NCI-H226 (cell line): ENCODE measurements around the gene OXSR1.
"Not testable (repeated sequence)": the region's sequence is repeated elsewhere in the genome, so short reads cannot be mapped to it uniquely, and the experiment has no call there.

Experiments used
- DNase-seq: peaks from one replicate; pipeline ENCODE4 v3.0.0-alpha.2; 2015

The OXSR1 gene

DNA sequence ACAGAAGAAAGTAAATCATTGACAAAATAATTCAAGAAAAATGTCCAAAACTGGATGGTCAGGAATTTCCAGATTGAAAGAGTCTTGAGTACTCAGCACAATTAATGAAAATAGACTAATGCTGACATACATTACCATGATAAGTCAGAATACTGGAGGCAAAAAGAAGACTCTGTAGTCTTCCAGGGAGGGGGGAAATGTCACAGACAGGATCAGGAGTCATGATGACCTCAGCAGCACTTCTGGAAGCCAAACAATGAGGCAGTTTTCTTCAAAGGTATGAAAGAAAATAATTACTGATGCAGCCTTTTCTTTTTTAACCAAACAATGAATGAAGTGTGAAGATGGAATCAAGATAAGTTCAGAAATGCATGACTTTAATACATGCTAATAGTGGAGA, 70.1 kb downstream of the OXSR1 start:
- DNase-seq, result no peak

DNA sequence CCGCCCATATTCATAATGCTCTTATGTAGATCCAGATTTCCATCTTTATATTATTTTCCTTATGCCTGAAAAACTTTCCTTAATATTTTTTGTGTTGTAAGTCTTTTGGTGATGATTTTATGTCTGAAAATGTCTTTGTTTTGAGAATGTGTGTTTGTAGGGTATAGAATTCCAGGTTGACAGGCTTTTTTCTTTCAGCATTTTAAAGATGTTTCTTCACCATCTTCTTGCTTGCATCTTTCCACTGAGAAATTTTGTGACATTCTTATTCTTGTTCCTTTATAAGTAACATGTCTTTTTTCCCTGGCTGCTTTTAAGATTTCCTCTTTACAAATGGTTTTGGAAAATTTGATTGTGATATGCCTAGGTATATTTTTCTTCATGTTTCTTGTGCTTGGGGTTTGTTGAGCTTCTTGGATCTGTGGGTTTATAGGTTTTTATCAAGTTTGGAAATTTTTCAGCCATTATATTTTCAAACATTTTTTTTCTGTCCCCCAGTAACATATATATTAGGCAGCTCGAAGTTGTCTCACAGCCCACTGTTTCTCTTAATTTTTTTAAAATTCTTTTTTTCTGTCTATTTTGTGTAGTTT, 73.2 kb downstream of the OXSR1 start:
- DNase-seq, result no peak

DNA sequence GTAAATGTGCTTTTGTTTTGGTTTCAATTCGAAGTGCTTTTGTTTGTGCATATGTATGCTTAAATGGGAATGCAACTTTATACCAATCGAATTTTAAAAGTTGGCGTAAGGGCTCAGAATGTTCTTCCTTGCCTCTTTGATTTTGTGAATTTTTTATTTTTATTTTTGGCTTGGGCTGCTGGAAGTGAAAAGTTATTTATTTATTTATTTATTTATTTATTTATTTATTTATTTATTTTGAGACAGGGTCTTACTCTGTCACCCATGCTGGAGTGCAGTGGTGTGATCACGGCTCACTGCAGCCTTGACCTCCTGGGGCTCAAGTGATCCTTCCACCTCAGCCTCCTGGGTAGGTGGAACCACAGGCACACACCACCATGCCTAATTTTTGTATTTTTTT, 77.5 kb downstream of the OXSR1 start:
- DNase-seq, result not testable (repeated sequence)

DNA sequence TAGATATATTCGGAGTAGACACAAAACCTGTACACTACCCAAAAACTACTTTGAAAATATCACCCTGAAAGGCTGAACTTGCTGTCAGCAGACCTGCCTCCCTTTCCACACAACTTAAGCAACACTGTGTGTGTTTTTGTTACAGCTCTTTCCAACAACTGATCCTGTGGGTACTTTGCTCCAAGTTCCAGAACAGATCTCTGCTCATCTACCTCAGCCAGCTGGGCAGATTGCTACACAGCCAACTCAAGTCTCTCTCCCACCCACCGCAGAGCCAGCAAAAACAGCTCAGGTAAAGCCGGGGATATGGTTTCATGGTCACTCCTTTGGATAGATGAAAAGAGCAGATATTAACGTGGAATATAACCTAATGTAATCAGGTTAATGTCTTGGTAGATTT, 80.6 kb downstream of the OXSR1 start:
- no peak for DNase-seq

DNA sequence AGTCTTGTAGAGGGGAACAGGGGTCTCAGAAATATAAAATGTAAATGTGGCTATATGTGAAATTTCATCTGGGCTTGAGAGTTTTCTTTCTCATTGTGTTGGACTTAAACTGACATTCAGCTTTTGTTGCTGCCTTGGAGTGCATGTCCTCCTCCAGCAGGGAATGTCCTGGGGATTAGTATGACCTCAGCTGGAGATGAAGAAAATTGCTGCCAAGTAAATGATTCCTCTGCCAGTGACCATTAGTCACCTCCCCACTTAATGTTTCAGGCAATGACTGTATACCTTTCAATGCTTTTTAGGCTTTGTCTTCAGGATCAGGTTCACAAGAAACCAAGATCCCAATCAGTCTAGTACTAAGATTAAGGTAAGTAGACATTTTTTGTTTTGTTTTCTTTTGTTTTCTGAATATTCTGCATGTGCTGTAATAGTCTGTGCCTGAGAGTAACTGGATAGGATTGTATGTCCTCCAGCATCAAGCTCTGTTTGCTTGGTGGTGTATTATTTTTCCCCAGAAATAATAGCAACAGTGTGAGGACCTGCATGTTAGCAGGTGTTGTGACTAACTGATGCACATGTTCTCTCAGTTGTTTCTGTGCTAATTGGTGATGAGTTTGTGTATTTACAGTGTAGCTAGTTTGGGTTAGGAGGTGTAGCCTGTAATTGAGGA, 82.2 kb downstream of the OXSR1 start:
- peak; percentile 52 for DNase-seq

DNA sequence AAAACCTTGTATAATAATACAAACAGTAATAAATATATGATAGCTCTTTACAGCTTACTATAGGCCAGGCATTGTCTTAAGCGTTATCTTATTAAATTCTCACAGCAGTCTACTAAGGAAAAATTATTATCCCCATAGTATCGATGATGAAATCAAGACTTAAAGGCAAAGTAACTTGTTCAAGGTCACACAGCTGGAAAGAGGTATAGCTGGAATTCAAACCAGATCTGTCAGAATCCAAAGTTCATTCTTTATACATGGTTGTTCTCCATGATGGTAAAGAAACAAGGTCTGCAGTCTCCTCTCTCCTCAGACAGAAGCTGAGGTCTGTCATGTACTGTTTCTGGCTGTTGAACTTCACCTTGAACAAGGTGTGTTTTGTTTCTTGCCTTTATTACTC, 84.9 kb downstream of the OXSR1 start:
- no peak for DNase-seq

DNA sequence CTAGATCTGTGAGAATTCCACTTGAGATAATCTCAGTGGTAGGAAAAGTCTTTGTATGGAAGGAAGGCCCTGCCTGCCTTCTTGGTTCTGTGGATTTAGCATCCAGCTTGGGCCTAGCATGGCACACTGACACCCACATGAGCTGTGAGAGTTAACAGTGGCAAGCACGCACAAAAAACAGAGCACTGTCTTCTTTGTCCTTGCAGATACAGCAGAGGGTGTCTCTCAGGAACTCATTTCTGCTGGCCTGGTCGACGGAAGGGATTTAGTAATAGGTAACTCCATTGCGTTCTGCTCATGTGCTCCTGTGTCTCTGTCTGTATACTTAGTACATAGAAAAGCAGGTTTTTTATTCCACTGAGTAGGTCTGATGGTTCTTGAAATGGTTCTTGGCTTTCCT, 85.9 kb downstream of the OXSR1 start:
- DNase-seq, result no peak

DNA sequence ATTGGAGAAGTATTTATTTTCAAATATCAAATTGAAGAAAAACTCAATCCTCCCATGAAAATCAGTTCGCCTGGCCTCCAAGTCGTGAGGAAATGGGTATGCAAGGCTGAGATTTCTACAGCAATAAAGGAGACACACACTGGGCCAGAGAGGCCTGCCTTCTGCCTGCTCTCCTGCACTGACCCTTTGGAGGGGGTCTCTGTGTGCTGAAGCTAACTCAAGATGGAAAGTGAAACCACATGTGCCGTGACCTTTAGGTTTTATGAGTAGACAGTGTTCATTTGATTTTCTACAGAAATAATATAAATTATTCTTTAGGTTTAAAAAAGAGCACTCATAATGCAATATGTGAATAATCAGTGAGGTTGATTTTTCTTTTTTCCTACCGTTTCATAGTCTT, 88.4 kb downstream of the OXSR1 start:
- no peak for DNase-seq

DNA sequence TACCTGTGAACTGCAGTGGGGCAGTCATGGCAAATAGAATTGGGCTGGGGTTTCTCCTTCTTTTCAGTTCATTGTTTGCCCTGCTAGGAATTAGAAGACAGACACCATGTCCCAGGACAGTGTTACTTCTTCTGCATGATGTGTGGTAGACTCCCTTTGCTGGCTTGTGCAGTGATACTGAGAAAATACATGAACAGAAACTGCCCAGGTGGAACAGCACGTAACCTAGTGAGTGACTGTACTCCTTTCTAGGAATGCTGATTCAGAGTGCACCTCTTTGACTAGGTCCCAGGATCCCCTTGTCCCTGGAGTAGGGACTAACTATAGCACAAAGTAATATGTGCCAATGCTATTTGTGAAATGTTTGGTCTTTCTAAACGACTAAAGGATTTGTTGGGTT, 89.5 kb downstream of the OXSR1 start:
- DNase-seq, result no peak

DNA sequence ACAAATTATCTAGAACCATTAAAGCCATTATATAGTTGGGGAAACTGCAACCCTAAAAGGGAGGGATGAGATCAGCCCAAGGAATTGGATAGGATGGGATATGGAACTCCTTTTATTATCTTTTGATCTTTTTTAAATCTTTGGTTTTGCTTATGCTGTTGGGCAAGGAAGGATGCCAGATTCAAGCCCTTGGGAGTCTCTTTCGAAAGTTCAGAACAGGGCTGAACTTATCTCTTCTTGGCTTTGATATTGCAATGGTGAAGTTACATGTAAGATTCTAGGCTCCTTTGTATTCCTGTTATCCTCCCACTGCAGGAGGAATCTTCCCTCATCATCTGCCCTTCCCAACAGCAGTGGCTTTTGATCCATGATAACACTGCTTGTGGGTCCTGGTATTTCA, 90.3 kb downstream of the OXSR1 start:
- peak; percentile 3 for DNase-seq

DNA sequence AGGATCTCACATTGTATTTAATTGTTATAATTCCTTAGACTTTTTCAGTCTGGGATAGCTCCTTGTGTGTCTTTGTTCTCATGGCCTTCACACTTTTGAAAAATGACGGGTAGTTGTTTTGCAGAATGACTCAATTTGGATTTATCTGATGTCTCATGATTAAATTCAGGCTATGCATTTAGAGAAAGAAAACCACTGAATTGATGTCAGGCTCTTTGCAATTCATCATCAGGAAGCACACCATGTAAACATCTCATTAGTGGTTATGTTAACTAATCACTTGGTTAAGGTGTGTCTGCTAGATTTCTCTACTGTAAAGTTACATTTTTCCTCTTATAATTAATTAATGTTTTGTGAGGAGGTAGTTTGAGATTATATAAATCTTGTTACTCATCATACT, 92.2 kb downstream of the OXSR1 start:
- DNase-seq, result no peak

DNA sequence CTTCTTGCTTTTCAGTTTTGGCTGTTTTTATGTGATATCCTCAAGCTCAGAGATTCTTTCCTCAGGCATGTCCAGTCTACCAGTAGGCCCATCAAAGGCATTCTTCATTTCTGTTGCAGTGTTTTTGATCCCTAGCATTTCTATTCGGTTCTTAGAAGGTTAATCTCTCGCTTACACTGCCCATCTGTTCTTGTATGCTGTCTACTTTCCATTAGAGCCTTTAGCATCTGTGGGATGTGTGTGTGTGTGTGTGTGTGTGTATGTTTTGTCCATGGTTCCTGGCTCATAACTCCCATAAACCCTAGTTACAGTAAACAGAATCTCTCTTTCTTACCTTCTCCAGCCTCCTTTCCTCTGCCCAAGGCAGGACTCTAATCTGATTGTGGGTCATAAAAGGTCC, 95.1 kb downstream of the OXSR1 start:
- no peak for DNase-seq

DNA sequence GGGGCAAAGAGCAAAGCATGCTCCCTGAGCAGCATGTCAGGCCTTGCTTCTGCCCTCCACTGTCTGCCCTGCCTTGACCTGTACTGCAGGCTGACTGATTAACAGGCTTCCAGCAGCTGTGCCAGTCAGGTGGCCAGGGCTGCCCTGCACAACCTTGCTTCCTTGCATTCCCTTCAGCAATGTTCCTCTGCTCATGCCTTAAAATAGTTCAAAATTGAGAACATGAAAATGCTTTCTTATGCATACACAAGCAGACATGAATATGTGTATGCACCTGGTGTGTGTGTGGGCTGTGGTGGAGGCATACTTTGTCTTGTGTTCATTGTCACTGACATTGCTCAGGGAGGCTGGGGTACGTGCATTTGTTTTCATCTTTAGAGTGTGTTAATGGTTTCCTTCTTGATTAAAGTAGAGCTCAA, 99.0 kb downstream of the OXSR1 start:
- no peak for DNase-seq

DNA sequence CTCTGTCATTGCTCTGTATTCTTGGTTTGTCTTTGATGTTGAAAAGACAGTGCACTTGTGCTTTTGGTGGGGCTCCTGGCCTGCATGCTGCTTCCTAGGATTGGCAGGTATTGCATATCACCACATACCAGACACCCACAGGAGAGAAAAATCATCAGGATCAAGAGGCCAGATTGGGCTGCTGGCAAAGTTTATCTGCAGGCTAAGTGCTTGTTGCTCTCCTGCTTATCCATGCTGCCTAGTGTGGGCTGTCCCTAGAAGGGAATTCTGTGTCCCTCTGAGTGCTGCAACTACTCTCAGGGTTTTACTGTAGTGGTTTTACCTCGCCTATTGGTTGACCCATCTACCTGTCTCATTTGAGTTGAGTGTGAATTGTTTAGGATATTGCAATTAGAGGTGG, 99.4 kb downstream of the OXSR1 start:
- no peak for DNase-seq

DNA sequence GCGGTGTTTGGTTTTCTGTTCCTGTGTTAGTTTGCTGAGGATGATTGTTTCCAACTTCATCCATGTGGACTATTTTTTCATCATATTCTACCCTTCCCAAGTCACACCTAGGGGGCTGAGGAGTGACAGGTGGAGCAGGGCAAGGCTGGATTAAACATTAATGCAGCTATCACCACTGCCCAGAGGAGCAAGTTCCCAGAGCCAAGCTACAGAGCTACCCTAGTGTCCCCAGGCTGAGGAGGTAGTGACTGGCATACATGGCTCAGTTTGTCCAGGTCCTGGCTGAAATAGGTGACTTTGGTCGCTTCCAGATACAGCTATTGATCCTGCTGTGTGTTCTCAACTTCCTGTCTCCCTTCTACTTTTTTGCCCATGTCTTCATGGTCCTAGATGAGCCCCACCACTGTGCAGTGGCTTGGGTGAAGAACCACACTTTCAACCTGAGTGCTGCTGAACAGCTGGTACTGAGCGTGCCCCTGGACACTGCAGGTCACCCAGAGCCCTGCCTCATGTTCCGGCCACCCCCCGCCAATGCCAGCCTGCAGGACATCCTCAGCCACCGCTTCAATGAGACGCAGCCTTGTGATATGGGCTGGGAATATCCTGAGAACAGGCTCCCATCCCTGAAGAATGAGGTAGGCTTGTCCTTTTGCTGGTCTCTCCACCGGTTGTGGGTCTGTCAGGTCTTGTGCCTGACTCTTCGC, 100.4 kb downstream of the OXSR1 start, which contains the start of gene SLC22A13:
Gene SLC22A13, plus strand, starts transcription at position 209 of the 704 bp plus-strand sequence. Its CDS starts 49 bp downstream, at position 258.
- no peak for DNase-seq

DNA sequence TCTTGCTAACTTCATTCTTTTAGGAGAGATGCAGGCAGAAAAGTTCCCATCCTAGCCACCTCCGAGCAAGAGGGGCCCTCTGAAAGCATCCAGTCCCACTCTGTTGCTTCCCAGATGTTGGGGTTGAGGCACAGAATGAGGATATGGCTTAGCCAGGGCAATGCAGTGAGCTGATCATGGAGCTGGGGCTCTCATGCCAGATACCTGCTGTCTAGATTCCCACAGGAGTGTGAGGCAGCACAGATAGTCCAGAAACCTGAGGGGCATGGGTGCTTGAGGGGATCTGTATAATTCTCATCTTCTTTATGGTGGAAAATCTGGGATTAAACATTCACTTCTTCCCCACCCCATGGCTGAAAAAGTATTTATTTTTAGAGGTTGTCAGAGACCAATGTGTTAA, 101.5 kb downstream of the OXSR1 start:
- DNase-seq, result no peak

DNA sequence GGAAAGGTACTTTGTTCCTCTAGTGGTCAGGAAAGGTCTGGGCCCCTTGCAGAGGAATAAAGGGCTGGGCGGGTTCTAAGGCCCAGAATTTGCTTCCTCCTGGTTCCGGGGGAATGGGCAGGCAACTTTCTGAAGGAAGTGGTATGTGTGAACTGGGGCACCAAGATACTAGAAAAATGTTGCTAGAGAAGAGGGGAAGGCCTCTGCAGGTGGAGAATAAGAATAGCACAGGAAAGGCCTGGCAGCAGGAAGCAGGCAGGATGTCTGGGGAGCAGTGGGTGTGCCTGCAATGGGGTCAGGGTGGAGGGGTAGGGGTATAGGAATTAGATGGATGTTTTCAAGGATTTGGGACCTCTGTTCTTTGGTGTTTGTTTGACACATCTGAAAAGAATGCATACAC, 102.3 kb downstream of the OXSR1 start:
- DNase-seq, result no peak

DNA sequence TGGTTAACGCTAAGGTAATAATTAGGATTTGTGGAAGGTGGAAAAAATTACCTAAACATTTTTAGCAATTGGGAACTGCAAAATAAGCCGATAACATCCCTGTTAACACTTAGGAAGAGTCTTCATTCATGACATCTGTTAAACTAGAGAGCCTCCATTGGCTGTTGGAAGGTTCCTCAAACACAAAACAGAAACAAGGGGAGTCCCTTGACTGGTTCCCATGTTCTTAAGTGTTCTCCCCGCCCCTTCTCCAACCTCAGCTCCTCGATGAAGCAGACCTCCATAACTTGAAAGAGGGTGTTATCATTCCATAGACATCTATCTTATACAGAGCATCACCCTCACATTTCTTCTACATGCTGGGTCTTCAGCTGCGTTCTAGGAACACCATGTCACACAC, 102.8 kb downstream of the OXSR1 start:
- no peak for DNase-seq

DNA sequence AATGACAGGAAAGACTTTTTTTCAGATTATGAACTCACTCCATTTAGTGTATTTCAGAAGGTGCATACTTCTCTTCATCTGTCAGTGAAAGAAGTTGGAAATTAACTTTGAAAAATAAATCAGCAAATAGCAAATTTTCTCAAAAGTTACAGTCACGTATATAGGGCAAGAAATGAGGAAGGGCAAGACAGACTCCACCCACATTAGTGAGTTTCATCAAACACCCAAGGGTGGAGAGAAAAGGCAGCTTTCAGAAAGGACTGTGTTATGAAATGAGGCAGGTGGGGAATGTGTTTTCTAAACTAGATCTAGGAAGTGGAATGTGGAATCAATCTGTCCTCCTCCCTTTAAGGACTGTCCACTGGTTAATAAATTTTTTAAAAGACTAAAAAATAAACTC, 103.2 kb downstream of the OXSR1 start:
- no peak for DNase-seq

DNA sequence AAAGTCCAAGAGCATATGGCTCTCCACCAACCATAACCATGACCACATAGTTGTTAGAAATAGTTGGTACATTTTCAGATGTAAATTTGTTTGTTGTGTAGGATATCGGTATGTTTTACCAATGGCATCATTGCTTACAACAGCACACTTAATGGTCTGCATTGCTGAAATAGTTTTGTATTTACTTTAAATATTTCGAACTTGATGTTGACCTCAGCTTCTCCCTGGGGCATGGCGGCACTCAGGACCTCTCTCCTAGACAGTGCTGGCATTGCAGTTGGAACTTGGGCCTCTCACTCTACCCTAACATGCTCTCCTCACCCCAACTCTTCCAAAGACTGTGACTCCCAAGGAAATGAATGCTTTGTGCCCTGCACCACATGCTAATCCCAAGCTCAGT, 105.3 kb downstream of the OXSR1 start:
- DNase-seq, result no peak

DNA sequence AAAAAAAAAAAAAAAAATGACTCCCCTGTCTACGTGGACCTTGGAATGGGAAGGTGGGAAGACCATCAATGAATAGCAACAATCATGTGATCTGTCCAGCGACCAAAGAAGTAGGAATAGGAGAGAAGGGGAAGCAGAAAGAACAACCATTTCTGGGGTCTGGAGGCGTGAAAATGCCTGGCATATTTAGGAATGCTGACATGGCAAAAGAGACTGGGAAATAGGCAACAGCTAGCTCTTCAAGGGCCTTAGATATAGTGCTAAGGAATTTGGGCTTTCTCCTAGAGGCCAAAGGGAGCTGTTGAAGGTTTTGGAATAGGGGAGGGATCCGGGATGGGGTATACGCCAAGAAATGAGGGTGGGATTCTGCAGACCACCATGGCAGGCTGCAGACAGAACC, 106.2 kb downstream of the OXSR1 start:
- no peak for DNase-seq

DNA sequence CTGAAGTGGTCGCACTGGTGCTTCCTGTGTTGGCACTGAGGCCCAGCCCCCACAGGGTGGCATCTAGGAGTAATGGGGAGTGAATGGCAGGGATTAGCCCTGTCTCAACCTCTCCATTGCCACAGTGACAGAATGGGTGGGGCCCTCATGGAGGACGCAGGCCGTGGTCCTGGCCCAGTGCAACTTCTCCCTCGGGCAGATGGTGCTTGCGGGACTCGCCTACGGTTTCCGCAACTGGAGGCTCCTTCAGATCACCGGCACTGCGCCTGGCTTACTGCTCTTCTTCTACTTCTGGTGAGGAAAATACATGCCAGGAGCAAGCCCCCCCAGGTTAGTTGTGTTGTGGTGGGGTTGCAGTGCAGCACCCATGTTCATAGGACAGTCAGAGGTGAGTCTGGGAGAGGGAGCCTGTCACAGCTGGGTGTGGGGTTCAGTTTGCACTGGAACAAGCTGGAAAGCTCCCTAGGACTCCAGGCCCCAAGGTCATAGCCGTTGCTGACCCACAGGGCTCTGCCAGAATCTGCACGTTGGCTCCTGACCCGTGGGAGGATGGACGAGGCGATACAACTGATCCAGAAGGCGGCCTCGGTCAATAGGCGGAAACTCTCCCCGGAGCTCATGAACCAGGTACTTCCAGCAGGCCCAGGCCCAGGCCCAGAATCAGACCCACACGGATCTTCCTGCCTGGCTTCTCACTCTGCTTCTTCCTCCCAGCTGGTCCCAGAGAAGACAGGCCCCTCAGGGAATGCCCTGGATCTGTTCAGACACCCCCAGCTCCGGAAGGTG, 109.7 kb downstream of the OXSR1 start:
- DNase-seq, result no peak

DNA sequence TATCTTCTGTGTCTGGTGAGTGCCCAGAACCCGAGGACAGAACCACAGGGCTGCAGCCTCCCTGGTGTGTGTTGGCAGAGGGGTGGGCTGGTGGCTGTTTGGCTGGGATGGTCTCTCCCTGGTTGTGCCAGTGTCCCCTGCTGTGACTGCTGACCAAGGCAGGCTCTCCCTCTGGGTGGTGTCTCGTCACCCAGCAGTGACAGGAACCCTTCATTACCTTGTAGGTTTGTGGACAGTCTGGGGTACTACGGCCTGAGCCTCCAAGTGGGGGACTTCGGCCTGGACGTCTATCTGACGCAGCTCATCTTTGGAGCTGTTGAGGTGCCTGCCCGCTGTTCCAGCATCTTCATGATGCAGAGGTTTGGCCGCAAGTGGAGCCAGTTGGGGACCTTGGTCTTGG, 110.3 kb downstream of the OXSR1 start:
- no peak for DNase-seq
